K562 (cell line): ENCODE results near the gene ARPC4. TPM values are rescaled to one million over a fixed set of nuclear protein-coding genes. Genes with fewer than 3 reads are reported as not detected.
A peak's percentile ranks its signal among the peaks of the same experiment; 100 is the strongest.

Experiments used
- ATF3 ChIP-seq, 2 experiments: fragments of 450-650 bp in 1 of 2; sonication (generic) in 1 of 2; formaldehyde crosslinking in 1 of 2; IDR thresholded peaks in 1 of 2; conservative IDR thresholded peaks in 1 of 2; 2 replicates each; pipeline versions ENCODE4 v1.6.1 to v1.8.1; 2016 to 2023; ENCODE audit warnings: mild to moderate bottlenecking in 2 of 2, moderate library complexity in 2 of 2, inconsistent platforms in 1 of 2, missing genetic modification reagents in 1 of 2
- CHD2 ChIP-seq: IDR thresholded peaks from 2 replicates; pipeline ENCODE4 v1.6.1; 2011; ENCODE audit warnings: low read depth, low read length
- CTBP1 ChIP-seq: fragments of 450-650 bp; IDR thresholded peaks from 2 replicates; pipeline ENCODE4 v1.6.1; 2016; ENCODE audit warnings: borderline replicate concordance
- E2F8 ChIP-seq: fragments of 450-650 bp; IDR thresholded peaks from 2 replicates; pipeline ENCODE4 v1.7.1; 2018; ENCODE audit warnings: mild to moderate bottlenecking, low read depth; ENCODE audit not compliant: partially characterized antibody
- EP400 ChIP-seq: fragments of 450-650 bp; IDR thresholded peaks from 2 replicates; pipeline ENCODE4 v1.6.1; 2017; ENCODE audit warnings: antibody characterized with exemption, mild to moderate bottlenecking, moderate library complexity
- ERF ChIP-seq: fragments of 450-650 bp; formaldehyde crosslinking; IDR thresholded peaks from 2 replicates; pipeline ENCODE4 v1.4.0; 2020; ENCODE audit warnings: mild to moderate bottlenecking, mixed read lengths
- FOXJ2 ChIP-seq: fragments of 200-800 bp; sonication (Bioruptor generic); IDR thresholded peaks from 2 replicates; pipeline ENCODE4 v1.6.1; 2016; ENCODE audit warnings: missing genetic modification characterization, missing compliant biosample characterization
- KLF10 ChIP-seq: fragments of 250-450 bp; sonication (Bioruptor Pico); IDR thresholded peaks from 2 replicates; pipeline ENCODE4 v1.6.1; 2021; ENCODE audit warnings: matching md5 sums
- NR2C2 ChIP-seq, 2 experiments: fragments of 200-800 bp in 1 of 2; sonication (Bioruptor generic) in 1 of 2; sonication (generic) in 1 of 2; formaldehyde crosslinking in 1 of 2; IDR thresholded peaks; 2 replicates each; pipeline versions ENCODE4 v1.6.1 to v1.8.0; 2016 to 2022; ENCODE audit warnings: mild to moderate bottlenecking in 1 of 2, missing compliant biosample characterization in 1 of 2, missing genetic modification characterization in 1 of 2, missing genetic modification reagents in 1 of 2
- PHF21A ChIP-seq: fragments of 450-650 bp; IDR thresholded peaks from 2 replicates; pipeline ENCODE4 v1.6.1; 2017; ENCODE audit warnings: low read depth, borderline replicate concordance
- PHF8 ChIP-seq: fragments of 200-600 bp; sonication (generic); IDR thresholded peaks from 2 replicates; pipeline ENCODE4 v1.6.1; 2012; ENCODE audit warnings: mixed run types, mild to moderate bottlenecking, inconsistent platforms, low read length, moderate library complexity, borderline replicate concordance
- POLR2B ChIP-seq: fragments of 450-650 bp; IDR thresholded peaks from 2 replicates; pipeline ENCODE4 v1.6.1; 2018; ENCODE audit warnings: low read depth; ENCODE audit not compliant: partially characterized antibody
- SP1 ChIP-seq: sonication (generic); formaldehyde crosslinking; IDR thresholded peaks from 2 replicates; pipeline ENCODE4 v1.8.1; 2022; ENCODE audit warnings: mild to moderate bottlenecking, missing genetic modification reagents
- ZBTB33 ChIP-seq: sonication (generic); formaldehyde crosslinking; IDR thresholded peaks from 2 replicates; pipeline ENCODE4 v1.8.1; 2023; ENCODE audit warnings: mild to moderate bottlenecking, missing genetic modification reagents
- ZNF436 ChIP-seq: fragments of 250-450, 450-650 bp; sonication (Bioruptor Pico); formaldehyde crosslinking; IDR thresholded peaks from 2 replicates; pipeline ENCODE4 v1.7.0; 2020; ENCODE audit warnings: mild to moderate bottlenecking
- ZNF592 ChIP-seq: fragments of 450-650 bp; IDR thresholded peaks from 2 replicates; pipeline ENCODE4 v1.6.1; 2017; ENCODE audit warnings: antibody characterized with exemption, mild to moderate bottlenecking
- polyA plus RNA-seq, 8 experiments: library from polyadenylated mRNA; depleted of rRNA in 4 of 8; stranded (reverse) in 5 of 8; unstranded in 3 of 8; fragments of >200 nt; fragmentation: Nextera tagmentation in 2 of 8; fragmentation: Illumina TruSeq in 1 of 8; extraction: Ambion mirVana in 2 of 8; extraction: Trizol in 1 of 8; gene quantifications; 2 replicates each; pipeline versions ENCODE4 v1.2.1 to v1.2.3, GENCODE V29; 2011 to 2014; ENCODE audit warnings: inconsistent platforms in 1 of 8, missing spikeins in 1 of 8
- total RNA-seq, 7 experiments: library from RNA; depleted of rRNA in 6 of 7; stranded (reverse); fragments of >200 nt in 6 of 7; fragmentation: Illumina TruSeq in 2 of 7; extraction: Trizol in 2 of 7; gene quantifications; 2 replicates each; pipeline versions ENCODE4 v1.2.1 to v1.2.3, GENCODE V29; 2011 to 2021; ENCODE audit warnings: low replicate concordance in 1 of 7

Gene ARPC4
- total and polyA plus RNA-seq, 9 of the 15 experiments (the other 6 are each of a cell fraction or from before 2014, with no cell fraction given): 20.1 to 153 (median 119) TPM

GRCh38 chr3:9843715-9844438 is 51.0 kb downstream of the ARPC4 start, which contains the start of gene RPUSD3 (continued):
- peak; percentile 55; the same call in 1 of the 2 replicates for TF ChIP-seq ZNF592
- TF ChIP-seq EP400: peak; percentile 91
- 0 out of 2 replicates have a peak, but pooled peaks have one; percentile 55 for TF ChIP-seq SP1
- TF ChIP-seq ATF3 (IDR thresholded peaks at IDR 0.05): no peak
- TF ChIP-seq ATF3 (CRISPR knock-in tag; conservative IDR thresholded peaks at IDR 0.05): no peak; the same call in 1 of the 2 replicates
- no peak for TF ChIP-seq FOXJ2 (tag)
- peak; percentile 78 for TF ChIP-seq ERF (CRISPR knock-in tag)
- peak; percentile 79 for TF ChIP-seq CHD2
- TF ChIP-seq PHF8: peak; percentile 93
- peak; percentile 44; the same call in 1 of the 2 replicates for TF ChIP-seq CTBP1
- TF ChIP-seq E2F8: no peak
- peak; percentile 90 for TF ChIP-seq POLR2B
- no peak for TF ChIP-seq ZBTB33 (CRISPR knock-in tag)
- no peak for TF ChIP-seq NR2C2 (CRISPR knock-in tag; IDR thresholded peaks at IDR 0.05)
- peak; percentile 68; the same call in 1 of the 2 replicates for TF ChIP-seq NR2C2 (tag; IDR thresholded peaks at IDR 0.05)
- no peak for TF ChIP-seq PHF21A
- no peak for TF ChIP-seq ZNF436 (CRISPR knock-in tag)
- no peak for TF ChIP-seq KLF10 (CRISPR knock-in tag)
